Mesendoderm (in vitro differentiated cells): ENCODE measurements around the gene EGFR.

Source experiments
- DNase-seq: peaks from one replicate; pipeline ENCODE4 v3.0.0; 2013
- H2AK5ac ChIP-seq: 2 replicates; pipeline ENCODE4 v1.6.1; 2013; ENCODE audit warnings: low read length, inconsistent platforms
- H2BK120ac ChIP-seq: 2 replicates; pipeline ENCODE4 v1.6.1; 2013; ENCODE audit warnings: low read depth, mild to moderate bottlenecking, low read length, moderate library complexity, mixed read lengths
- H2BK15ac ChIP-seq: replicated peaks from 2 replicates; pipeline ENCODE4 v1.6.1; 2013; ENCODE audit warnings: low read depth, mild to moderate bottlenecking, moderate library complexity
- H2BK5ac ChIP-seq: 2 replicates; pipeline ENCODE4 v1.6.1; 2013; ENCODE audit warnings: low read length, inconsistent platforms
- H3K18ac ChIP-seq: 2 replicates; pipeline ENCODE4 v1.6.1; 2013; ENCODE audit warnings: mild to moderate bottlenecking, low read length, mixed read lengths
- H3K23ac ChIP-seq: one replicate; pipeline ENCODE4 v1.6.1; 2013; ENCODE audit warnings: low read length
- H3K27ac ChIP-seq: 2 replicates; pipeline ENCODE4 v1.5.1; 2013; ENCODE audit warnings: low read depth, mild to moderate bottlenecking, inconsistent platforms, low read length, moderate library complexity
- H3K27me3 ChIP-seq: 2 replicates; pipeline ENCODE4 v1.6.1; 2013; ENCODE audit warnings: low read length, control low read depth, mild to moderate bottlenecking, inconsistent platforms; ENCODE audit not compliant: insufficient read depth, poor library complexity
- H3K36me3 ChIP-seq: 2 replicates; pipeline ENCODE4 v1.6.1; 2013; ENCODE audit warnings: low read length, inconsistent platforms; ENCODE audit not compliant: control insufficient read depth, insufficient read depth
- H3K4ac ChIP-seq: one replicate; pipeline ENCODE4 v1.6.1; 2013; ENCODE audit warnings: low read depth, mild to moderate bottlenecking, low read length, moderate library complexity
- H3K4me1 ChIP-seq: 2 replicates; pipeline ENCODE4 v1.6.1; 2013; ENCODE audit warnings: low read depth, low read length, inconsistent platforms; ENCODE audit not compliant: control insufficient read depth
- H3K4me2 ChIP-seq: 2 replicates; pipeline ENCODE4 v1.6.1; 2013; ENCODE audit warnings: low read length
- H3K4me3 ChIP-seq: 2 replicates; pipeline ENCODE4 v1.5.1; 2013; ENCODE audit warnings: mild to moderate bottlenecking, low read length
- H3K56ac ChIP-seq: one replicate; pipeline ENCODE4 v1.6.1; 2013; ENCODE audit warnings: low read length
- H3K79me1 ChIP-seq: 2 replicates; pipeline ENCODE4 v1.6.1; 2013; ENCODE audit warnings: low read length, inconsistent platforms
- H3K79me2 ChIP-seq: 2 replicates; pipeline ENCODE4 v1.6.1; 2013; ENCODE audit warnings: mild to moderate bottlenecking, low read length; ENCODE audit not compliant: control insufficient read depth, insufficient read depth
- H3K9ac ChIP-seq: 2 replicates; pipeline ENCODE4 v1.6.1; 2013; ENCODE audit warnings: low read length, inconsistent platforms
- H4K5ac ChIP-seq: one replicate; pipeline ENCODE4 v1.6.1; 2013; ENCODE audit warnings: low read length
- H4K8ac ChIP-seq: one replicate; pipeline ENCODE4 v1.6.1; 2013; ENCODE audit warnings: low read depth, mild to moderate bottlenecking, control low read depth, low read length, moderate library complexity
- WGBS: extraction: QIAGEN DNeasy Blood & Tissue Kit; methylation state at CpG from one replicate; pipeline ENCODE4 v1.1.7; 2013; ENCODE audit warnings: low lambda C conversion rate, missing lambda C conversion rate; ENCODE audit not compliant: insufficient coverage; ENCODE audit errors: extremely low coverage; 5-methylcytosine and 5-hydroxymethylcytosine counted together

Gene EGFR

GRCh38 chr7:55224810-55225209 is 206.0 kb downstream of the EGFR start:
- no peak overlapping the region for H3K4me3 ChIP-seq
- H3K36me3 ChIP-seq: no peaks in the 10 kb centered on the region
- no peak overlapping the region for H3K4me2 ChIP-seq
- no peak overlapping the region for H2BK5ac ChIP-seq
- H3K18ac ChIP-seq: no peak overlapping the region
- no peak overlapping the region for H3K56ac ChIP-seq
- no peak overlapping the region for H2BK120ac ChIP-seq
- no peak for DNase-seq
- no peak overlapping the region for H2BK15ac ChIP-seq
- WGBS: no CpG with 5 or more reads among the region's 2 CpGs
- H3K27ac ChIP-seq: no peak overlapping the region
- no peak overlapping the region for H4K5ac ChIP-seq
- H2AK5ac ChIP-seq: no peak overlapping the region
- no peaks in the 10 kb centered on the region for H3K79me1 ChIP-seq
- no peak overlapping the region for H3K23ac ChIP-seq
- no peak overlapping the region for H3K9ac ChIP-seq
- H3K27me3 ChIP-seq: no peaks in the 10 kb centered on the region
- no peaks in the 10 kb centered on the region for H3K79me2 ChIP-seq
- no peak overlapping the region for H4K8ac ChIP-seq
- no peaks in the 10 kb centered on the region for H3K4me1 ChIP-seq
- no peak overlapping the region for H3K4ac ChIP-seq

GRCh38 chr7:55230014-55230413 is 211.2 kb downstream of the EGFR start:
- no peak overlapping the region for H3K4me3 ChIP-seq
- H3K56ac ChIP-seq: no peak overlapping the region
- no peaks in the 10 kb centered on the region for H3K36me3 ChIP-seq
- H2BK15ac ChIP-seq: no peak overlapping the region
- H2BK120ac ChIP-seq: no peak overlapping the region
- no peak overlapping the region for H2BK5ac ChIP-seq
- DNase-seq: no peak
- H3K4me1 ChIP-seq: no peaks in the 10 kb centered on the region
- no peak overlapping the region for H2AK5ac ChIP-seq
- H3K4ac ChIP-seq: no peak overlapping the region
- H3K79me2 ChIP-seq: no peaks in the 10 kb centered on the region
- no peak overlapping the region for H4K5ac ChIP-seq
- no peak overlapping the region for H3K27ac ChIP-seq
- no CpG with 5 or more reads among the region's 1 CpG for WGBS
- no peak overlapping the region for H3K9ac ChIP-seq
- no peak overlapping the region for H4K8ac ChIP-seq
- H3K79me1 ChIP-seq: no peaks in the 10 kb centered on the region
- H3K23ac ChIP-seq: no peak overlapping the region
- H3K27me3 ChIP-seq: no peaks in the 10 kb centered on the region
- no peak overlapping the region for H3K18ac ChIP-seq
- no peak overlapping the region for H3K4me2 ChIP-seq

GRCh38 chr7:55231736-55232280 is 213.0 kb downstream of the EGFR start:
- Histone ChIP-seq H3K18ac (no peak overlapping the region), H2BK15ac (no peak overlapping the region), H3K23ac (no peak overlapping the region), H2BK120ac (no peak overlapping the region), H4K8ac (no peak overlapping the region), H3K27me3 (no peaks in the 10 kb centered on the region), H3K36me3 (no peaks in the 10 kb centered on the region), H3K4ac (no peak overlapping the region), H4K5ac (no peak overlapping the region), H3K4me1 (no peaks in the 10 kb centered on the region), H3K27ac (no peak overlapping the region), H2AK5ac (no peak overlapping the region), H2BK5ac (no peak overlapping the region), H3K4me3 (no peak overlapping the region), H3K4me2 (no peak overlapping the region), H3K79me1 (no peaks in the 10 kb centered on the region), H3K56ac (no peak overlapping the region), H3K9ac (no peak overlapping the region), H3K79me2 (no peaks in the 10 kb centered on the region)
- DNase-seq: no peak
- no CpG with 5 or more reads among the region's 7 CpGs for WGBS

- Histone ChIP-seq H3K4me3 (no peak overlapping the region), H2AK5ac (no peak overlapping the region), H3K23ac (no peak overlapping the region), H3K9ac (no peak overlapping the region), H3K36me3 (no peaks in the 10 kb centered on the region), H3K18ac (no peak overlapping the region), H4K5ac (no peak overlapping the region), H3K27me3 (no peaks in the 10 kb centered on the region), H3K79me1 (no peaks in the 10 kb centered on the region), H4K8ac (no peak overlapping the region), H3K4me1 (no peaks in the 10 kb centered on the region), H3K27ac (no peak overlapping the region), H3K79me2 (no peaks in the 10 kb centered on the region), H3K4me2 (no peak overlapping the region), H2BK15ac (no peak overlapping the region), H2BK120ac (no peak overlapping the region), H2BK5ac (no peak overlapping the region), H3K4ac (no peak overlapping the region), H3K56ac (no peak overlapping the region)
- no CpG with 5 or more reads among the region's 7 CpGs for WGBS
- no peak for DNase-seq
Measured at GRCh38 chr7:55233001-55233400, 214.2 kb downstream of the EGFR start.

GRCh38 chr7:55234408-55234807 is 215.6 kb downstream of the EGFR start:
- Histone ChIP-seq H3K23ac (no peak overlapping the region), H3K4me2 (no peak overlapping the region), H4K8ac (no peak overlapping the region), H4K5ac (no peak overlapping the region), H3K4me3 (no peak overlapping the region), H3K27me3 (no peaks in the 10 kb centered on the region), H3K79me2 (no peaks in the 10 kb centered on the region), H3K27ac (no peak overlapping the region), H2BK5ac (no peak overlapping the region), H3K4me1 (no peaks in the 10 kb centered on the region), H3K18ac (no peak overlapping the region), H3K56ac (no peak overlapping the region), H3K79me1 (no peaks in the 10 kb centered on the region), H2BK15ac (no peak overlapping the region), H3K4ac (no peak overlapping the region), H3K9ac (no peak overlapping the region), H3K36me3 (no peaks in the 10 kb centered on the region), H2BK120ac (no peak overlapping the region), H2AK5ac (no peak overlapping the region)
- no peak for DNase-seq
- WGBS: no CpG with 5 or more reads among the region's 11 CpGs

GRCh38 chr7:55235115-55235514 is 216.3 kb downstream of the EGFR start:
- no peak overlapping the region for H4K5ac ChIP-seq
- H2BK15ac ChIP-seq: no peak overlapping the region
- no peak overlapping the region for H3K23ac ChIP-seq
- no peak for DNase-seq
- no peak overlapping the region for H4K8ac ChIP-seq
- H3K4me1 ChIP-seq: no peaks in the 10 kb centered on the region
- no peak overlapping the region for H3K56ac ChIP-seq
- no peaks in the 10 kb centered on the region for H3K79me1 ChIP-seq
- no peak overlapping the region for H2BK5ac ChIP-seq
- H3K4me2 ChIP-seq: no peak overlapping the region
- no peak overlapping the region for H3K9ac ChIP-seq
- H3K18ac ChIP-seq: no peak overlapping the region
- H2AK5ac ChIP-seq: no peak overlapping the region
- H2BK120ac ChIP-seq: no peak overlapping the region
- WGBS: no CpG with 5 or more reads among the region's 14 CpGs
- H3K36me3 ChIP-seq: no peaks in the 10 kb centered on the region
- no peak overlapping the region for H3K4me3 ChIP-seq
- no peaks in the 10 kb centered on the region for H3K27me3 ChIP-seq
- no peaks in the 10 kb centered on the region for H3K79me2 ChIP-seq
- no peak overlapping the region for H3K4ac ChIP-seq
- H3K27ac ChIP-seq: no peak overlapping the region
